ENCODE data around the gene F2. TPM values are rescaled to one million over a fixed set of nuclear protein-coding genes. Genes with fewer than 3 reads are reported as not detected.
A peak's percentile ranks its signal among the peaks of the same experiment; 100 is the strongest.

Gene F2
- total and polyA plus RNA-seq, 7 donors = 0.04 to 0.56 (median 0.21) TPM; not detected in 3

DNA sequence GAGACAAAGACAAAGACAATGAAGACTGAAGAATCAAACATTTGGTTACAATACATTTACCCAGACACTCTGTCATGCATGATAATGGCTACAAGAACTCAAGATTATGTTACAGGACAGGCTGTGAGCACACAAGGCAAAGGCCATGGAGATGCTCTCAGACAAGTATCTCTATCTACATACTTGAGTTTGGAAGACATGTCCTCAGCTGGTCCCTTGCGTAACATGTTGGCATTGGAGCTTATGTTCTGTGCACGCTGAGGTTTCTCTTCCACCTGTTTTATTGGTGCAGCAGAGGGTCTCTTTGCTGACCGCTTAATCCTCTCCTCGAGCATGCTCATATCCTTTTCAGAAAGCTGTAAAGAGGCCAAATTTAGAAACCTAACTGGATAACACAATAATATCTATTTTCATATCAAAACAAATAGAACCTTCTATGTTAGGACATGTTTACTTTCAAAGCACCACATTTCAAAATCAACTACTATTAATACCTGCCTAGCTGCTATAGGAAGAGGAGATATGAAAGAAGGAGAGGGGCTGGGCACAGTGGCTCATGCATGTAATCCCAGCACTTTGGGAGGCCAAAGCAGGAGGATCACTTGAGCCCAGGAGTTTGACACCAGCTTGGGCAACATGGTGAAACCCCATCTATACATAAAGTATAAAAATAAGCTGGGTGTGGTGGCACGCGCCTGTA, 41.6 kb downstream of the F2 start:
- DNase-seq = no peak
- intact Hi-C loops (cut with DNase I) = loop anchor here in 1 of 2 donors (10.0 kb wide), 1 partner anchor 96 kb away; no protein-coding TSS in a partner anchor
- 58 to 82% (median 61%) methylated on average over 6 of the region's 6 CpGs for WGBS, 3 donors

DNA sequence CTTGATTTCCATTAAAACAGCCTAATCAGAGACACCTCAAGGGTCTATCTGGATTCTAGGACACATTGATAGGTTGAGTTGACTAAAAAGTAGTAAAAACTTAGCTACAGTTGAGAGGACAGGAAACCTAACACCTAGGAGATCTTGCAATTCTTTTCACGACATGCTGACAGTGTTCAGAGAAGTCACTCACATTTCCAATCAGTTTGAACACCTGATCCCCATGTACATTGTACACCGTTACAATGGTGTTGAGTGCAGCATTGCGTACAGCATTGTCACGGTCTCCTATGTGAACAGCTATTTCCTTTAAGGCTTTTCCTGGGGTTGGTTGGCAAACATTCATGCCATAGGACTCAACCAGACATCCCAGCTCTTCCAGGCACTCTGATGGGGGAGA, 42.8 kb downstream of the F2 start:
- TF ChIP-seq, protein P1, sequence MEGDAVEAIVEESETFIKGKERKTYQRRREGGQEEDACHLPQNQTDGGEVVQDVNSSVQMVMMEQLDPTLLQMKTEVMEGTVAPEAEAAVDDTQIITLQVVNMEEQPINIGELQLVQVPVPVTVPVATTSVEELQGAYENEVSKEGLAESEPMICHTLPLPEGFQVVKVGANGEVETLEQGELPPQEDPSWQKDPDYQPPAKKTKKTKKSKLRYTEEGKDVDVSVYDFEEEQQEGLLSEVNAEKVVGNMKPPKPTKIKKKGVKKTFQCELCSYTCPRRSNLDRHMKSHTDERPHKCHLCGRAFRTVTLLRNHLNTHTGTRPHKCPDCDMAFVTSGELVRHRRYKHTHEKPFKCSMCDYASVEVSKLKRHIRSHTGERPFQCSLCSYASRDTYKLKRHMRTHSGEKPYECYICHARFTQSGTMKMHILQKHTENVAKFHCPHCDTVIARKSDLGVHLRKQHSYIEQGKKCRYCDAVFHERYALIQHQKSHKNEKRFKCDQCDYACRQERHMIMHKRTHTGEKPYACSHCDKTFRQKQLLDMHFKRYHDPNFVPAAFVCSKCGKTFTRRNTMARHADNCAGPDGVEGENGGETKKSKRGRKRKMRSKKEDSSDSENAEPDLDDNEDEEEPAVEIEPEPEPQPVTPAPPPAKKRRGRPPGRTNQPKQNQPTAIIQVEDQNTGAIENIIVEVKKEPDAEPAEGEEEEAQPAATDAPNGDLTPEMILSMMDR (IDR thresholded peaks at IDR 0.05) = no peak
- Histone ChIP-seq H3K4me3 (no peak overlapping the region), H3K27ac (peak overlapping the region; percentile 62), H3K27me3 (ENCODE audit: insufficient read depth in 3 of 3, low read length in 2 of 3) (no peaks in the 10 kb centered on the region), H3K4me1 (peaks cover 10% of the 10 kb centered on the region), H3K9me3 (no peaks in the 10 kb centered on the region), H3K36me3 (ENCODE audit: insufficient read depth in 1 of 2, low read depth in 1 of 2) (peaks cover 15 to 100% of the 10 kb centered on the region in 2 donors)
- peak in 3 of 4 donors; percentile 18 to 51 (median 50) for ATAC-seq
- 60 to 88% (median 70%) methylated on average over 4 of the region's 4 CpGs for WGBS, 3 donors
- DNase-seq = no peak
- intact Hi-C loops (cut with DNase I) = loop anchor here in 1 of 2 donors (10.0 kb wide), 1 partner anchor 97 kb away; no protein-coding TSS in a partner anchor

More for the DNA sequence above, 41.6 kb downstream of the F2 start:
- Histone ChIP-seq H3K27me3 (ENCODE audit: insufficient read depth in 3 of 3, low read length in 2 of 3) (no peaks in the 10 kb centered on the region), H3K36me3 (ENCODE audit: insufficient read depth in 1 of 2, low read depth in 1 of 2) (peaks cover 15 to 100% of the 10 kb centered on the region in 2 donors), H3K4me1 (peaks cover 10% of the 10 kb centered on the region), H3K9me3 (no peaks in the 10 kb centered on the region), H3K27ac (peak overlapping the region; percentile 62), H3K4me3 (no peak overlapping the region)
- TF ChIP-seq, protein P1 (IDR thresholded peaks at IDR 0.05) = no peak
- peak; percentile 59 to 85 (median 78) for ATAC-seq

DNA sequence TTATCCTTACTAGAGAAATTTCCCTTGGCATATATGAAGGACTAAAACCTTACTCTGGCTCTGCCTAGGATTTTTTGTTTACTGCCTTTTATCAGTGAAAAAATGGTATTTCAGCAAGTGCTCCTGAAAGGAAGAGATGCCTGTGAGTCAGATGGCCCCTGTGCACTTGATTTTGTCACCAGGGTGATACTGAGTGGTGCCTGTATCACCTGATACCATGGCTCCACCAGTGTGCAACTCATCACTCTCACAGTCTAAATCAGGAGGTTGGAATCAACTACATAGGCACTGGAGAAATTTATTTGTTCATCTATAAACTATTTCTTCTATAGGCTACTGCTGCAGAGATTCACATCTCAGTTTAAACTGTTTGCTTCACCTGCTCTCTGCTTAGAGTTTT, 43.2 kb downstream of the F2 start:
- peak overlapping the region; percentile 62 for H3K27ac ChIP-seq
- DNase-seq (no peak), ATAC-seq (peak; percentile 62 to 77 (median 76))
- no peaks in the 10 kb centered on the region for H3K27me3 ChIP-seq (ENCODE audit: insufficient read depth in 3 of 3, low read length in 2 of 3)
- no peak overlapping the region for H3K4me3 ChIP-seq
- TF ChIP-seq, protein P1 (IDR thresholded peaks at IDR 0.05) = no peak
- peaks cover 10% of the 10 kb centered on the region for H3K4me1 ChIP-seq
- intact Hi-C loops (cut with DNase I) = loop anchor here in 1 of 2 donors (10.0 kb wide), 1 partner anchor 97 kb away; no protein-coding TSS in a partner anchor
- no peaks in the 10 kb centered on the region for H3K9me3 ChIP-seq
- peaks cover 15 to 100% of the 10 kb centered on the region in 2 donors for H3K36me3 ChIP-seq (ENCODE audit: insufficient read depth in 1 of 2, low read depth in 1 of 2)

DNA sequence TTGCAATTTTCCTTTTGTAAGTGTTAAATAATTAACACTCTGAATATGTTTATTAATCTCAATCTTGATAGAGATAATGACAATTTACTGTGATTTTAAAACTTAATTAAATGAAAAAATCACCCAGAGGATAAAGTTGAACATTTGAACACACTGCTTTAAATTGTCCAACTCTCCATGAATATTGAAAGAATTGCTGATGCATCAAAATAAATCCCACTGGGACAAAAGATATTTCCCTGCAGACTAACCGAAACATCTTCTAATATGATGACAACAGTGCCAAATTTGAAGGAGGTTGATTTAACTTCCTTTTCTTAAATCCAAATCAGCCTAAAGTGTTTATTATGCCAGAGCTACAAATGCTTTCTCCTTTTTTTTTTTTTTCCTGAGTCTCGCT, 47.6 kb downstream of the F2 start:
- intact Hi-C loops (cut with DNase I) = loop anchor here in 1 of 2 donors (10.0 kb wide), 1 partner anchor 102 kb away; no protein-coding TSS in a partner anchor
- peaks cover 5% of the 10 kb centered on the region for H3K4me1 ChIP-seq
- WGBS, 3 donors = 90 to 94% (median 92%) methylated on average over 2 of the region's 2 CpGs
- TF ChIP-seq, protein P1 (IDR thresholded peaks at IDR 0.05) = no peak
- H3K27me3 ChIP-seq (ENCODE audit: insufficient read depth in 3 of 3, low read length in 2 of 3) = no peaks in the 10 kb centered on the region
- no peak overlapping the region for H3K27ac ChIP-seq
- no peak for DNase-seq
- peaks cover 9 to 100% of the 10 kb centered on the region in 2 donors for H3K36me3 ChIP-seq (ENCODE audit: insufficient read depth in 1 of 2, low read depth in 1 of 2)
- no peak for ATAC-seq
- no peak overlapping the region for H3K4me3 ChIP-seq
- no peaks in the 10 kb centered on the region for H3K9me3 ChIP-seq
